Esophagus squamous epithelium (tissue), 5 donors: ENCODE data around the gene MPND. TPM values are rescaled to one million over a fixed set of nuclear protein-coding genes. Genes with fewer than 3 reads are reported as not detected.

Experiments used
- DNase-seq: peaks from one replicate; lab custom pipeline; 2025; lab: John Stamatoyannopoulos, UW
- H3K27ac ChIP-seq, 4 donors: fragments of 200-600 bp; sonication (generic); one replicate each; pipeline ENCODE4 v1.5.1; 2016 to 2019; ENCODE audit warnings: mild to moderate bottlenecking in 1 of 4
- H3K27me3 ChIP-seq, 4 donors: fragments of 200-600 bp; sonication (generic); 1 replicate in 3 of 4; 2 replicates in 1 of 4; pipeline versions ENCODE4 v1.5.1 to v1.6.0; 2017 to 2021; ENCODE audit warnings: antibody characterized with exemption in 1 of 4
- H3K36me3 ChIP-seq, 3 donors: fragments of 200-600 bp; sonication (generic); one replicate each; pipeline ENCODE4 v1.5.1; 2016 to 2019
- H3K4me1 ChIP-seq, 3 donors: fragments of 200-600 bp; sonication (generic); one replicate each; pipeline ENCODE4 v1.5.1; 2017 to 2019
- H3K4me3 ChIP-seq, 4 donors: fragments of 200-600 bp; sonication (generic); 1 replicate in 3 of 4; 2 replicates in 1 of 4; pipeline ENCODE4 v1.5.1; 2016 to 2019; ENCODE audit warnings: mild to moderate bottlenecking in 2 of 4, moderate library complexity in 1 of 4
- H3K9me3 ChIP-seq, 3 donors: fragments of 200-600 bp; sonication (generic); one replicate each; pipeline ENCODE4 v1.5.1; 2016 to 2019
- CTCF ChIP-seq, 6 experiments: fragments of 450-650 bp in 4 of 6; fragments of 200-600 bp in 2 of 6; sonication (generic) in 2 of 6; IDR thresholded peaks; one replicate each; pipeline ENCODE4 v1.5.1; 2016 to 2019; ENCODE audit warnings: antibody characterized with exemption in 6 of 6, mild to moderate bottlenecking in 4 of 6, moderate library complexity in 4 of 6
- POLR2A ChIP-seq, 4 donors: fragments of 450-650 bp; IDR thresholded peaks; one replicate each; pipeline ENCODE4 v1.6.1; 2017; ENCODE audit warnings: antibody characterized with exemption in 4 of 4, mild to moderate bottlenecking in 4 of 4, moderate library complexity in 3 of 4
- WGBS, 2 donors: methylation state at CpG; one replicate each; pipeline ENCODE4 v1.1.5; 2018; 5-methylcytosine and 5-hydroxymethylcytosine counted together
- intact Hi-C: fragments of 100-400 bp; cut with DNase I; formaldehyde crosslinking; loops from one replicate; pipeline ENCODE4 v1.15.0; 2022
- total RNA-seq, 4 donors: library from RNA; depleted of rRNA; stranded (reverse); fragments of >200 nt; gene quantifications; one replicate each; pipeline ENCODE4 v1.1.0, GENCODE V29; 2016
- donor health status: DM: yes; HTN: yes; CAD: no.

The MPND gene
- total RNA-seq, 4 donors from 2014 or later: 2.5 to 11.1 (median 6.5) TPM

- WGBS, 2 donors: 15 to 38% methylated on average over 3 to 6 of the region's 27 CpGs
- H3K4me1 ChIP-seq: peaks cover 87 to 100% (median 99%) of the 10 kb centered on the region in 3 donors
- TF ChIP-seq POLR2A (IDR thresholded peaks at IDR 0.05) (peak in 1 of 4 donors; percentile 31), CTCF (IDR thresholded peaks at IDR 0.05) (peak in 4 of 6 experiments; percentile 21 to 34 (median 25))
- peak overlapping the region; percentile 92 to 97 (median 92) for H3K27ac ChIP-seq
- DNase-seq: no peak
- H3K9me3 ChIP-seq: no peaks in the 10 kb centered on the region
- H3K4me3 ChIP-seq: peak overlapping the region in 3 of 4 donors; percentile 9 to 45 (median 30)
- no peaks in the 10 kb centered on the region for H3K27me3 ChIP-seq
- peaks cover 0 to 25% (median 0%) of the 10 kb centered on the region in 3 donors for H3K36me3 ChIP-seq
- intact Hi-C loops: no loop called here
Observed at GRCh38 chr19:4374498-4375163, 31.3 kb downstream of the MPND start.

GRCh38 chr19:4375164-4376027 is 32.0 kb downstream of the MPND start:
- Histone ChIP-seq H3K4me3 (peak overlapping the region in 3 of 4 donors; percentile 9 to 45 (median 30)), H3K4me1 (peaks cover 87 to 100% (median 99%) of the 10 kb centered on the region in 3 donors), H3K27ac (peak overlapping the region; percentile 92 to 97 (median 92)), H3K36me3 (peaks cover 0 to 25% (median 0%) of the 10 kb centered on the region in 3 donors), H3K9me3 (no peaks in the 10 kb centered on the region), H3K27me3 (no peaks in the 10 kb centered on the region)
- intact Hi-C loops: no loop called here
- TF ChIP-seq POLR2A (IDR thresholded peaks at IDR 0.05) (no peak), CTCF (IDR thresholded peaks at IDR 0.05) (peak in 4 of 6 experiments; percentile 14 to 28 (median 20))
- 10 to 21% methylated on average over 4 of the region's 16 CpGs for WGBS, 2 donors
- no peak for DNase-seq

GRCh38 chr19:4376028-4376670 is 32.8 kb downstream of the MPND start:
- no peak for DNase-seq
- intact Hi-C loops: no loop called here
- peaks cover 0 to 19% (median 0%) of the 10 kb centered on the region in 3 donors for H3K36me3 ChIP-seq
- WGBS, 2 donors: 61 to 69% methylated on average over 15 to 16 of the region's 16 CpGs
- peak overlapping the region in 2 of 4 donors; percentile 5 to 7 for H3K4me3 ChIP-seq
- H3K27ac ChIP-seq: peak overlapping the region; percentile 92 to 97 (median 92)
- no peaks in the 10 kb centered on the region for H3K9me3 ChIP-seq
- peaks cover 84 to 100% (median 96%) of the 10 kb centered on the region in 3 donors for H3K4me1 ChIP-seq
- TF ChIP-seq CTCF (IDR thresholded peaks at IDR 0.05) (no peak), POLR2A (IDR thresholded peaks at IDR 0.05) (no peak)
- H3K27me3 ChIP-seq: no peaks in the 10 kb centered on the region

GRCh38 chr19:4376671-4376990 is 33.3 kb downstream of the MPND start:
- H3K4me3 ChIP-seq: peak overlapping the region in 2 of 4 donors; percentile 5 to 7
- peak overlapping the region; percentile 92 to 97 (median 92) for H3K27ac ChIP-seq
- H3K27me3 ChIP-seq: no peaks in the 10 kb centered on the region
- intact Hi-C loops: no loop called here
- peaks cover 79 to 97% (median 92%) of the 10 kb centered on the region in 3 donors for H3K4me1 ChIP-seq
- H3K36me3 ChIP-seq: peaks cover 0 to 15% (median 0%) of the 10 kb centered on the region in 3 donors
- TF ChIP-seq POLR2A (IDR thresholded peaks at IDR 0.05): no peak
- no peak for TF ChIP-seq CTCF (IDR thresholded peaks at IDR 0.05)
- DNase-seq: no peak
- 51 to 76% methylated on average over 8 to 10 of the region's 10 CpGs for WGBS, 2 donors
- no peaks in the 10 kb centered on the region for H3K9me3 ChIP-seq
